ENCODE results near the gene CYP26C1. TPM values are rescaled to one million over a fixed set of nuclear protein-coding genes. Genes with fewer than 3 reads are reported as not detected.

Gene CYP26C1
- total and polyA plus RNA-seq, 9 of the 15 experiments (the other 6 are each of a cell fraction or from before 2014, with no cell fraction given), result 0.07 to 0.09 (median 0.07) TPM; not detected in 6

GRCh38 chr10:93071177-93071472 is 10.5 kb downstream of the CYP26C1 start (continued):
- TF ChIP-seq ZKSCAN3 (CRISPR knock-in tag; IDR thresholded peaks at IDR 0.05), result no peak
- TF ChIP-seq ZC3H11A (IDR thresholded peaks at IDR 0.05; ENCODE audit: low read depth, low read length), result no peak
- TF ChIP-seq JUND (IDR thresholded peaks at IDR 0.05; ENCODE audit: borderline replicate concordance, low read depth, low read length), result no peak
- TF ChIP-seq JUND (tag; IDR thresholded peaks at IDR 0.05; ENCODE audit: borderline replicate concordance, low read depth, low read length), result no peak
- no peak for TF ChIP-seq ZFP1 (CRISPR knock-in tag; IDR thresholded peaks at IDR 0.05)
- TF ChIP-seq ZFP36 (IDR thresholded peaks at IDR 0.05; ENCODE audit: low read depth, low read length, partially characterized antibody), result peak; percentile 89
- TF ChIP-seq NCOR1 (IDR thresholded peaks at IDR 0.05), result peak; percentile 41; the same call in 1 of the 2 replicates
- no peak for TF ChIP-seq DDX20 (tag; IDR thresholded peaks at IDR 0.05; ENCODE audit: low read depth)
- TF ChIP-seq ZNF785 (CRISPR knock-in tag; IDR thresholded peaks at IDR 0.05), result no peak
- TF ChIP-seq MAZ (CRISPR knock-in tag; conservative IDR thresholded peaks at IDR 0.05 in 1 of 2, IDR thresholded peaks at IDR 0.05 in 1 of 2), result 0 out of 4 replicates have a peak, but pooled peaks of 1 of the 2 experiments have one; percentile 21
- peak; percentile 75 for TF ChIP-seq PRDM10 (IDR thresholded peaks at IDR 0.05; ENCODE audit: partially characterized antibody)
- no peak for TF ChIP-seq ID3 (CRISPR knock-in tag; IDR thresholded peaks at IDR 0.05)
- TF ChIP-seq ID3 (tag; IDR thresholded peaks at IDR 0.05), result no peak
- no peak for TF ChIP-seq JUN (IDR thresholded peaks at IDR 0.05; ENCODE audit: borderline replicate concordance, low read depth, low read length)
- no peak for TF ChIP-seq JUN (CRISPR knock-in tag; IDR thresholded peaks at IDR 0.05; ENCODE audit: borderline replicate concordance)
- 0 out of 2 replicates have a peak, but pooled peaks have one; percentile 14 for TF ChIP-seq LEF1 (IDR thresholded peaks at IDR 0.05)
- TF ChIP-seq STAT5A (IDR thresholded peaks at IDR 0.05; ENCODE audit: borderline replicate concordance, low read length), result no peak
- TF ChIP-seq KDM1A (IDR thresholded peaks at IDR 0.05), result 0 out of 4 replicates have a peak, but pooled peaks of 1 of the 2 experiments have one; percentile 22
- TF ChIP-seq ZNF436 (CRISPR knock-in tag; IDR thresholded peaks at IDR 0.05), result peak; percentile 64; the same call in 1 of the 2 replicates
- TF ChIP-seq CREB3L1 (IDR thresholded peaks at IDR 0.05; ENCODE audit: borderline replicate concordance, low read depth), result peak; percentile 60; the same call in 1 of the 2 replicates
- TF ChIP-seq CBFA2T3 (IDR thresholded peaks at IDR 0.05), result peak; percentile 53
- peak in 1 of 2 experiments; percentile 21 for TF ChIP-seq E2F6 (IDR thresholded peaks at IDR 0.05; ENCODE audit: borderline replicate concordance in 1 of 2, extremely low read depth in 1 of 2, insufficient read depth in 1 of 2, insufficient read length in 1 of 2, low read depth in 1 of 2, low read length in 1 of 2, poor library complexity in 1 of 2, severe bottlenecking in 1 of 2)
- TF ChIP-seq ZNF253 (CRISPR knock-in tag; conservative IDR thresholded peaks at IDR 0.05), result no peak
- TF ChIP-seq TCF3 (CRISPR knock-in tag; IDR thresholded peaks at IDR 0.05), result peak; percentile 14; the same call in 1 of the 2 replicates

All from K562 (cell line).